HUES48 (cell line): Measurements from ENCODE around the gene VARS2.
"Not testable (repeated sequence)": the region's sequence is repeated elsewhere in the genome, so short reads cannot be mapped to it uniquely, and the experiment has no call there.

Source experiments
- H3K27ac ChIP-seq: one replicate; pipeline ENCODE4 v1.7.0; 2013; ENCODE audit warnings: low read depth, low read length, inconsistent platforms
- H3K27me3 ChIP-seq: 2 replicates; pipeline ENCODE4 v1.6.1; 2013; ENCODE audit warnings: mild to moderate bottlenecking, low read length; ENCODE audit not compliant: control insufficient read depth, insufficient read depth
- H3K36me3 ChIP-seq: 2 replicates; pipeline ENCODE4 v1.6.1; 2013; ENCODE audit warnings: low read length; ENCODE audit not compliant: control insufficient read depth, insufficient read depth
- H3K4me1 ChIP-seq: 2 replicates; pipeline ENCODE4 v1.6.1; 2013; ENCODE audit warnings: mild to moderate bottlenecking, low read length; ENCODE audit not compliant: control insufficient read depth, insufficient read depth
- H3K4me3 ChIP-seq: 2 replicates; pipeline ENCODE4 v1.5.1; 2013; ENCODE audit warnings: mild to moderate bottlenecking, low read depth, low read length
- H3K9ac ChIP-seq: 2 replicates; pipeline ENCODE4 v1.6.1; 2013; ENCODE audit warnings: mild to moderate bottlenecking, low read depth, low read length, moderate library complexity
- H3K9me3 ChIP-seq: 2 replicates; pipeline ENCODE4 v1.6.1; 2013; ENCODE audit warnings: low read length; ENCODE audit not compliant: control insufficient read depth, insufficient read depth

Gene VARS2

GRCh38 chr6:30915591-30915946 lies 1.5 kb downstream of the VARS2 start:
- H3K4me3 ChIP-seq = no peak overlapping the region; the same call in 1 of the 2 replicates
- H3K27ac ChIP-seq = no peak overlapping the region
- H3K27me3 ChIP-seq = no peaks in the 10 kb centered on the region
- H3K9me3 ChIP-seq = no peaks in the 10 kb centered on the region
- peaks cover 70% of the 10 kb centered on the region for H3K36me3 ChIP-seq
- H3K9ac ChIP-seq = no peak overlapping the region
- H3K4me1 ChIP-seq = peaks cover 18% of the 10 kb centered on the region

DNA sequence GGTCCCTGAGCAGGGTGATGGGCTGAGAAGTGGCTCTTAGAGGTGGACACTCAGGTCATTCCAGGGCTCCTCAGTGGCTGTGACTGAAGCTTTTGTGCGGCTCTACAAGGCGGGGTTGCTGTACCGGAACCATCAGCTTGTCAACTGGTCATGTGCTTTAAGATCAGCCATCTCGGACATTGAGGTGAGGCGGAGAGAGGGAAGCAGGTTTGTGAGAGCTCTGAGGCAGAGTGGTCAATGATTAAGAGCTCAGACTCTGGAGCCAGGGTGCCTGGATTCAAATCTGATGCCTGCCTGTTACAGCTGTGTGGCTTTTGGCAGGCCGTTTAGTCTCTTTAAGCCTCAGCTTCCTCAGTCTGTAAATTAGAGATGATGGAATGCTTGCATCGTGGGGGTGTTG lies 3.0 kb downstream of the VARS2 start:
- Histone ChIP-seq H3K9ac (no peak overlapping the region), H3K27ac (no peak overlapping the region), H3K4me1 (peaks cover 18% of the 10 kb centered on the region), H3K9me3 (no peaks in the 10 kb centered on the region), H3K36me3 (peaks cover 70% of the 10 kb centered on the region), H3K4me3 (no peak overlapping the region), H3K27me3 (no peaks in the 10 kb centered on the region)

DNA sequence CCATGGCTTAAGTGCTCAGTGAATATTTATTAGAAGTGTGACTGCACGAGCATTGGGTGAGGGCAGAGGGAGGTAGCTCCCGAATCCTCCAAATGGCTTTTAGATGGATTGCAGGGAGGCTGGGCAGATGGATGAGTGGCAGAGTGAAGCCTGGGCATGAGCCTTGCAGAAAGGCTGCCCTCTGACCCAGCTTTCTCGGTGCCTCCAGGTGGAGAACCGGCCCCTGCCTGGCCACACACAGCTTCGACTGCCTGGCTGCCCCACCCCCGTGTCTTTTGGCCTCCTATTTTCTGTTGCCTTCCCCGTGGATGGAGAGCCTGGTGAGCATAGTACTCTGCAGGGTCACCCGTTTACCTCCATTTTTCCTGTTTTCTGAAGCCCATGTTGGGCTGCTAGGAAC lies 3.4 kb downstream of the VARS2 start:
- Histone ChIP-seq H3K36me3 (peaks cover 70% of the 10 kb centered on the region), H3K4me1 (peaks cover 18% of the 10 kb centered on the region), H3K27me3 (no peaks in the 10 kb centered on the region), H3K9me3 (no peaks in the 10 kb centered on the region), H3K27ac (no peak overlapping the region), H3K4me3 (no peak overlapping the region), H3K9ac (no peak overlapping the region)

DNA sequence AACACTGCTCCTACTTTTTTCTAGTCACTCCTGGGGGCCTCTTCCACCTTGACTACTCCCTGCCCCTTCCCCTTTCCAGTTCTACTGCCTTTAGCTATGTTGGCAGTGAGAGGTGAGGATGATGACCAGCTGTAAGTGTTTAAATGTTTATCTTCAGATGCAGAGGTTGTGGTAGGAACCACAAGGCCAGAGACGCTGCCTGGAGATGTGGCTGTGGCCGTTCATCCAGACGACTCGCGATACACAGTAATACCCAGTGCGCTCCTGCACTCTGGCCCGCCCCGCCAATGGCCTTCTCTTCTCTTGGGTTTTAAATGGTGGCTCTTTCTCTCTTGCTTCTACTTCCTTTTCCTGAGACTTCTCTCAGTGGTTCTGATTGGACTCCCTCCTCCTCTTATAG lies 4.6 kb downstream of the VARS2 start:
- no peaks in the 10 kb centered on the region for H3K9me3 ChIP-seq
- peaks cover 71% of the 10 kb centered on the region for H3K36me3 ChIP-seq
- H3K9ac ChIP-seq = no peak overlapping the region
- no peak overlapping the region for H3K4me3 ChIP-seq
- H3K27me3 ChIP-seq = no peaks in the 10 kb centered on the region
- peaks cover 12% of the 10 kb centered on the region for H3K4me1 ChIP-seq
- no peak overlapping the region for H3K27ac ChIP-seq

GRCh38 chr6:30922447-30922852 lies 8.4 kb downstream of the VARS2 start:
- H3K27ac ChIP-seq = no peak overlapping the region
- peaks cover 83% of the 10 kb centered on the region for H3K36me3 ChIP-seq
- no peaks in the 10 kb centered on the region for H3K9me3 ChIP-seq
- H3K4me3 ChIP-seq = no peak overlapping the region
- no peak overlapping the region for H3K9ac ChIP-seq
- H3K4me1 ChIP-seq = no peaks in the 10 kb centered on the region
- no peaks in the 10 kb centered on the region for H3K27me3 ChIP-seq

DNA sequence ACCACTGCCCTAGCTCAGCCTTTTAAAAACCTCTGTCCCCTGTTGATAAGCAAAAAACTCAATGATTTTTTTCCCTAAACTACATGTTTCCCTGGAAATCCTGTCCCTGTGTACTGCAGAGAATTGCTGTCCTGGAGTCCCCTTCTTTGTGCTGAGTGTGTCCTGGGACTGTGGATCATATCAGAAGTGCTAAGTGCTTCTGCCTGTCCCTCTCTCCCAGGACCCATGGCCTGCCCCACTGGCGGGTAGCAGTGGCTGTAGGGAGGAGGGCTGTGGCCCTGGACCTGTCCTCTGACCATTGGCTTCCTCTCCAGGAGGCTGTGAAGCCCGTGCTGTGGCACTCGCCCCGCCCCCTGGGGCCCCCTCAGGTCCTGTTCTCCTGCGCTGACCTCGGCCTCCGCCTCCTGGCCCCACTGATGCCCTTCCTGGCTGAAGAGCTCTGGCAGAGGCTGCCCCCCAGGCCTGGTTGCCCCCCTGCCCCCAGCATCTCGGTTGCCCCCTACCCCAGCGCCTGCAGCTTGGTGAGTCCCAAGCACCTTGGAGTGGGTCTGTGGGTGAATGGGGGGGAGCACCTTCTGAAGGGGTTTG lies 10.1 kb downstream of the VARS2 start:
- H3K4me1 ChIP-seq, H3K9ac ChIP-seq, H3K27ac ChIP-seq, H3K27me3 ChIP-seq, H3K9me3 ChIP-seq, H3K4me3 ChIP-seq: not testable (repeated sequence)
- H3K36me3 ChIP-seq = peaks cover 73% of the 10 kb centered on the region

- Histone ChIP-seq H3K27ac (no peak overlapping the region), H3K36me3 (peaks cover 49% of the 10 kb centered on the region), H3K9ac (no peak overlapping the region), H3K9me3 (peaks cover 3% of the 10 kb centered on the region; the same call in 1 of the 2 replicates), H3K4me1 (no peaks in the 10 kb centered on the region), H3K27me3 (no peaks in the 10 kb centered on the region), H3K4me3 (no peak overlapping the region)
Observed at GRCh38 chr6:30926644-30927043, 12.6 kb downstream of the VARS2 start.

DNA sequence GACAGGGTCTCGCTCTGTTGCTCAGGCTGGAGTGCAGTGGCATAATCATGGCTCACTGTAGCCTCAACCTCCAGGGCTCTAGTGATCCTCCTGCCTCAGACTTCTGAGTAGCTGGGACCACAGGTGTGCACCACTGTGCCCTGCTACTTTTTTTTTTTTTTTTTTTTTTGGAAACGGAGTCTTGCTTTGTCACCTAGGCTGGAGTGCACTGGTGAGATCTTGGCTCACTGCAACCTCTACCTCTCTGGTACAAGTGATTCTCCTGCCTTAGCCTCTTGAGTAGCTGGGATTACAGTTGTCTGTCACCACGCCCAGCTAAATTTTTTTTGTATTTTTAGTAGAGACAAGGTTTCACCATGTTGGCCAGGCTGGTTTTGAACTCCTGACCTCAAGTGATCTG lies 13.0 kb downstream of the VARS2 start:
- H3K36me3 ChIP-seq = peaks cover 45% of the 10 kb centered on the region
- not testable (repeated sequence) for H3K27ac ChIP-seq

DNA sequence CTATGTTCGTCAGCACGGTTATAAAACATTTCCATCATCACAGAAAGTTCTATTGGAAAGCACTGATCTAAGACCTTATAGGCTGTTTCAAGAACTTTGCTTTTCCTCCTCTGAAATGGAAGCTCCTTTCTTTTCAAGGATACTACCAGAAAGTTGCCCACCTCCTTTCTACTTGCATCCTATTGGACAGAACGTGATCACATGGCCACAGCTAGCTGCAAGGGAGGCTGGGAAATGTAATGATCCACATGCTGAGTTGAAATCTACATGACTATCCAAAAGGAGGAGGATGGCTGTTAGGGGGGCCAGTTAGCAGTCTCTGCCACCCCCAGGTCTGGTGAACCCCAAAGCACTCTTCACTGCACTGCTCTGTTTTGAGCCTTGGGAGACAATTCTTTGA lies 14.6 kb downstream of the VARS2 start:
- H3K4me3 ChIP-seq = no peak overlapping the region
- no peaks in the 10 kb centered on the region for H3K27me3 ChIP-seq
- H3K27ac ChIP-seq = no peak overlapping the region
- peaks cover 29% of the 10 kb centered on the region for H3K36me3 ChIP-seq
- H3K9me3 ChIP-seq = peaks cover 3% of the 10 kb centered on the region; the same call in 1 of the 2 replicates
- no peak overlapping the region for H3K9ac ChIP-seq
- no peaks in the 10 kb centered on the region for H3K4me1 ChIP-seq

More for the DNA sequence above, 13.0 kb downstream of the VARS2 start:
- not testable (repeated sequence) for H3K9ac ChIP-seq, H3K4me3 ChIP-seq, H3K27me3 ChIP-seq, H3K4me1 ChIP-seq, H3K9me3 ChIP-seq

DNA sequence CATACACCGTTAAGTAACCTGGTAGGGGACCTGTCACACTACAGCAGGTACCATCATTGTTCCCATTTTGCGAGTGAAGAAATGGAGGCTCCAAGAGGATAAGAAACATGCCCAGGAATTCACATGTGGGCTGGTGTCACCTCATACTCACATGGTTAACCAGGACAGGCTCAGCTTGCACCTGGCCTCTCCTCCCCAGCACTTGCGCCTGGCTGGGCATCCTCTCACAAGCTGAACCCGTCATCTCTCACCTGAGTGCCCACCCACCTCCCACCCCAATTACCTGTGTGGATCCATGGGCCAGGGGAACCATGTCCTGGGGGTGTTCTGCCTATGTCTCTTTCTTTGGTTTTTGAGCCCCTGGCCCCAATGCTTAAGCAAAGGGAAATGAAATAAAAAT lies 16.5 kb downstream of the VARS2 start:
- no peaks in the 10 kb centered on the region for H3K27me3 ChIP-seq
- peaks cover 3% of the 10 kb centered on the region; the same call in 1 of the 2 replicates for H3K9me3 ChIP-seq
- peaks cover 17% of the 10 kb centered on the region for H3K36me3 ChIP-seq
- H3K4me3 ChIP-seq = no peak overlapping the region
- no peak overlapping the region for H3K27ac ChIP-seq
- H3K4me1 ChIP-seq = no peaks in the 10 kb centered on the region
- H3K9ac ChIP-seq = no peak overlapping the region

DNA sequence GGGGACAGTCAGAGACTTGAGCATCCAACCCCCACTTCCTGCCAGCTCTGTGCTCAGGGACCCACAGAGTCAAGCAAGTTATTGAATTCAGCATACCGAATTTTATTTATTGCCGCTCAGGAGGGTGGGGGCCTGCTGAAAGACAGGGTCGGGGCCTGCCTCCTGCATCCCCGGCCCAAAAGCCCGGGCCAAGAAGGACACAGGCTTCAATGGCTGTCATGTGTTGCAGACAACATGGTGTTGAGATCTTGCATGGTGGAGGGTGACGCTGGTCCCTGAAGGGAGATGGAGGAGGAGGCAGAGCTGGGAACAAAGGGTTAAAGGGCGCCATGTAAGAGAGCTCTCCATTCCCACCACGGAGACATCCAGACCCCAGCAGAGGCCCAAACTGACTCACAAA lies 17.2 kb downstream of the VARS2 start:
- peaks cover 3% of the 10 kb centered on the region; the same call in 1 of the 2 replicates for H3K9me3 ChIP-seq
- no peaks in the 10 kb centered on the region for H3K27me3 ChIP-seq
- H3K9ac ChIP-seq = no peak overlapping the region
- H3K4me3 ChIP-seq = no peak overlapping the region
- no peaks in the 10 kb centered on the region for H3K4me1 ChIP-seq
- H3K36me3 ChIP-seq = peaks cover 9% of the 10 kb centered on the region
- no peak overlapping the region for H3K27ac ChIP-seq
